ENCODE measurements around the gene ADPRHL1.

ADPRHL1 gene

GRCh38 chr13:113420833-113421600 lies 32.3 kb downstream of the ADPRHL1 start:
- Mint-ChIP-seq H3K9me3 (no peaks in the 10 kb centered on the region), H3K27me3 (ENCODE audit: low read depth) (peaks cover 19% of the 10 kb centered on the region), H3K4me1 (peaks cover 12% of the 10 kb centered on the region), H3K36me3 (ENCODE audit: low read depth) (peaks cover 6% of the 10 kb centered on the region), H3K4me3 (no peak overlapping the region), H3K27ac (peak overlapping the region in 1 of 3 experiments; percentile 96)
- no peak for TF ChIP-seq CTCF (IDR thresholded peaks at IDR 0.05; ENCODE audit: unreplicated experiment in 3 of 3)

- Mint-ChIP-seq H3K27me3 (ENCODE audit: low read depth) (peaks cover 20% of the 10 kb centered on the region), H3K4me3 (no peak overlapping the region), H3K4me1 (peaks cover 12% of the 10 kb centered on the region), H3K36me3 (ENCODE audit: low read depth) (peaks cover 6% of the 10 kb centered on the region), H3K27ac (no peak overlapping the region), H3K9me3 (no peaks in the 10 kb centered on the region)
- no peak for TF ChIP-seq CTCF (IDR thresholded peaks at IDR 0.05; ENCODE audit: unreplicated experiment in 3 of 3)
These were observed 33.1 kb downstream of the ADPRHL1 start for GRCh38 chr13:113420232-113420631.

GRCh38 chr13:113419531-113420193 lies 33.6 kb downstream of the ADPRHL1 start:
- Mint-ChIP-seq H3K27me3 (ENCODE audit: low read depth) (peaks cover 20% of the 10 kb centered on the region), H3K9me3 (no peaks in the 10 kb centered on the region), H3K36me3 (ENCODE audit: low read depth) (peaks cover 6% of the 10 kb centered on the region), H3K4me3 (no peak overlapping the region), H3K4me1 (peaks cover 12% of the 10 kb centered on the region), H3K27ac (peak overlapping the region in 2 of 3 experiments; percentile 24 to 35)
- no peak for TF ChIP-seq CTCF (IDR thresholded peaks at IDR 0.05; ENCODE audit: unreplicated experiment in 3 of 3)

- peaks cover 20% of the 10 kb centered on the region for H3K27me3 Mint-ChIP-seq (ENCODE audit: low read depth)
- no peaks in the 10 kb centered on the region for H3K9me3 Mint-ChIP-seq
- TF ChIP-seq CTCF (IDR thresholded peaks at IDR 0.05; ENCODE audit: unreplicated experiment in 3 of 3): no peak
- peaks cover 6% of the 10 kb centered on the region for H3K36me3 Mint-ChIP-seq (ENCODE audit: low read depth)
- no peak overlapping the region for H3K4me3 Mint-ChIP-seq
- no peak overlapping the region for H3K27ac Mint-ChIP-seq
- H3K4me1 Mint-ChIP-seq: peaks cover 12% of the 10 kb centered on the region
These were observed 34.6 kb downstream of the ADPRHL1 start for GRCh38 chr13:113418722-113419049.

- peaks cover 2% of the 10 kb centered on the region for H3K9me3 Mint-ChIP-seq
- H3K27me3 Mint-ChIP-seq (ENCODE audit: low read depth): peaks cover 20% of the 10 kb centered on the region
- H3K36me3 Mint-ChIP-seq (ENCODE audit: low read depth): peaks cover 6% of the 10 kb centered on the region
- no peak overlapping the region for H3K4me3 Mint-ChIP-seq
- no peak overlapping the region for H3K27ac Mint-ChIP-seq
- peaks cover 15% of the 10 kb centered on the region for H3K4me1 Mint-ChIP-seq
- no peak for TF ChIP-seq CTCF (IDR thresholded peaks at IDR 0.05; ENCODE audit: unreplicated experiment in 3 of 3)
These were observed 35.2 kb downstream of the ADPRHL1 start for GRCh38 chr13:113417836-113418721.
